Gastrocnemius medialis (tissue), 4 donors: ENCODE data around the gene COA3.

Experiments used
- CTCF ChIP-seq, 5 experiments: fragments of 450-650 bp in 3 of 5; fragments of 200-600 bp in 2 of 5; sonication (generic) in 2 of 5; IDR thresholded peaks in 4 of 5; conservative IDR thresholded peaks in 1 of 5; 1 replicate in 4 of 5; 2 replicates in 1 of 5; pipeline ENCODE4 v1.5.1; 2016 to 2019; ENCODE audit warnings: antibody characterized with exemption in 5 of 5, mild to moderate bottlenecking in 3 of 5, moderate library complexity in 3 of 5
- POLR2A ChIP-seq, 2 donors: fragments of 450-650 bp; IDR thresholded peaks; one replicate each; pipeline ENCODE4 v1.6.1; 2017; ENCODE audit warnings: antibody characterized with exemption in 2 of 2, mild to moderate bottlenecking in 2 of 2, moderate library complexity in 2 of 2

DNA sequence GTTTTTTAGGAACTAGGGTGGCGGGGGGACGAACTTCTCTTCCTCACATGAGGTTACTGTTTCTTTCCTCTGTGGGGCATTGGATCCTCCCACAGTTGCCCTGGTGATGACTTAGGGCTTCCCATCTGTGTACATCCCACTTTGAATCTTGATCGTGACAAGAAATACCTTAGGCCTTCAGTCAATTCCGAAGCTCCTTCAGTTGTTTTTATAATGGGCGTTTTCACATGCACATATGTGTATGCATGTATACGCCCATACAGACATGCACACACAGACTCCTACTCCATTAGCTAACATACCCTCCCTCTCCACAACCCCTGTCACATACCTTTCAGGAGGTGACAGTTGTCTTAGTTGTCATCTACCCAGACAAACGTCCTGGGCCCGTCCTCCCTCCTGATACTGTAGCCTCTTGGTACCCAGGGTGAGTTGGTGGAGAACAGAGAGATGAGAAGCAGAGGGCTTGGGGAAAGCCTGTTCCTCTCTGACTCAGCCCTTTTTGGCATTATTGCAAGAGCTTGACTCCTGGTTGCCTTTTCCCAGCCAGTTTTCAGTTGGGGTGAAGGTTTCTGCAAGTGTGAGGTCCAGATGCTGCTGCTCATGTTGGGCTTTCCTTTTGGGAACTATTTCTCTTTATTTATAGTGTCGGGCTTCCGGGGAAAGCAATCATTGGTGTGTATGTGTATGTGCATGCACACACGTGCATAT lies 43.6 kb upstream of the COA3 start:
- TF ChIP-seq CTCF (IDR thresholded peaks at IDR 0.05 in 4 of 5, conservative IDR thresholded peaks at IDR 0.05 in 1 of 5) (no peak), POLR2A (IDR thresholded peaks at IDR 0.05) (no peak)
